ENCODE data around the gene CYP4B1.

Gene CYP4B1

DNA sequence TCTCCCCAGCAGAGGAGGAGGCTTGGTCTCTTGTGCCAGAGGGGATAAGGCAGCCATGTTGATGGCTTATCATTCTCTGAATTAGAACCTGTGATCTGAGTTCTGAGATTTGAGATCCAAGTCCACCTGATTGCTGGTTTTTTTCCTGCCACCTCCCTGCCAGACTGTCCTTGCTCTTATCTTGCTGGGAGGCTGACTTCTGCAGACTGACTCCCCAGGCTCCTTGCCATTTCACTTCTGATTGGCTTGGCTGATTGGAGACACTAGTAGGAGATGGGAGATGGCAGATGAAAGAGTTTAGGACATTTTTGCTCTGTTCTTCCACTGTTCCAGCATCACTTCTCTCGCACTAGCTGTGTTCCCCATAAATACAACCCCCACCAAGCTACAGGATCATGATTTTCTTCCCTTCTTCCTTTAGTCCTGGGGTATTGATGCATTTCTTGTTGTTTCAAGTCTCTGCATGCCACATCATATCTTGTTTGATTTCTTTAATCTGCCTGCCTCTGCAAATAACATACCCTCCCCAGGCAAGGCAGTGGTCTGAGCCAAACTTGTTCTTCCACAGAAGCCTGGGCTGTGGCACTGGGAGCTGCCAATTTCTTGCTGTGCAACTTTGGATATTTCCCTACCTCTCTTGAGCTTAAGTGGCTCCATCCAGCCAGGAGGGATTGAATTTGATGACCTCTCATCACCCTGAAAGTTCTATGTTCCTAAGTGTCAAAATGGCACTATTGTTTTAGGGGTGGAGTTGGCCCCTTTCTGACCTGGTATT, 963 bp upstream of the CYP4B1 start:
- Histone ChIP-seq H3K79me2 (ENCODE audit: insufficient read depth, low read length) (no peaks in the 10 kb centered on the region), H3K9me3 (ENCODE audit: insufficient read depth, low read length) (no peaks in the 10 kb centered on the region), H3K27ac (ENCODE audit: low read depth, low read length) (no peak overlapping the region), H3K9ac (ENCODE audit: low read length) (no peak overlapping the region), H3K9me2 (replicated peaks; ENCODE audit: insufficient read depth, low read length) (no peaks in the 10 kb centered on the region), H2AFZ (ENCODE audit: low read depth, low read length, severe bottlenecking) (no peak overlapping the region), H3F3A (ENCODE audit: insufficient read depth) (no peaks in the 10 kb centered on the region), H3K36me3 (ENCODE audit: low read length) (no peaks in the 10 kb centered on the region), H3K27me3 (ENCODE audit: low read length) (no peaks in the 10 kb centered on the region), H3K4me2 (ENCODE audit: low read depth, low read length, poor library complexity, severe bottlenecking) (no peak overlapping the region), H4K20me1 (ENCODE audit: low read depth, low read length) (no peaks in the 10 kb centered on the region), H3K4me3 (ENCODE audit: insufficient read depth, low read length, poor library complexity, severe bottlenecking) (no peak overlapping the region)
- TF ChIP-seq, protein P1, sequence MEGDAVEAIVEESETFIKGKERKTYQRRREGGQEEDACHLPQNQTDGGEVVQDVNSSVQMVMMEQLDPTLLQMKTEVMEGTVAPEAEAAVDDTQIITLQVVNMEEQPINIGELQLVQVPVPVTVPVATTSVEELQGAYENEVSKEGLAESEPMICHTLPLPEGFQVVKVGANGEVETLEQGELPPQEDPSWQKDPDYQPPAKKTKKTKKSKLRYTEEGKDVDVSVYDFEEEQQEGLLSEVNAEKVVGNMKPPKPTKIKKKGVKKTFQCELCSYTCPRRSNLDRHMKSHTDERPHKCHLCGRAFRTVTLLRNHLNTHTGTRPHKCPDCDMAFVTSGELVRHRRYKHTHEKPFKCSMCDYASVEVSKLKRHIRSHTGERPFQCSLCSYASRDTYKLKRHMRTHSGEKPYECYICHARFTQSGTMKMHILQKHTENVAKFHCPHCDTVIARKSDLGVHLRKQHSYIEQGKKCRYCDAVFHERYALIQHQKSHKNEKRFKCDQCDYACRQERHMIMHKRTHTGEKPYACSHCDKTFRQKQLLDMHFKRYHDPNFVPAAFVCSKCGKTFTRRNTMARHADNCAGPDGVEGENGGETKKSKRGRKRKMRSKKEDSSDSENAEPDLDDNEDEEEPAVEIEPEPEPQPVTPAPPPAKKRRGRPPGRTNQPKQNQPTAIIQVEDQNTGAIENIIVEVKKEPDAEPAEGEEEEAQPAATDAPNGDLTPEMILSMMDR (IDR thresholded peaks at IDR 0.05; ENCODE audit: insufficient read depth, low read length, poor library complexity, severe bottlenecking) = no peak
- no peak for TF ChIP-seq EZH2phosphoT487 (conservative IDR thresholded peaks at IDR 0.05; ENCODE audit: low read length)

DNA sequence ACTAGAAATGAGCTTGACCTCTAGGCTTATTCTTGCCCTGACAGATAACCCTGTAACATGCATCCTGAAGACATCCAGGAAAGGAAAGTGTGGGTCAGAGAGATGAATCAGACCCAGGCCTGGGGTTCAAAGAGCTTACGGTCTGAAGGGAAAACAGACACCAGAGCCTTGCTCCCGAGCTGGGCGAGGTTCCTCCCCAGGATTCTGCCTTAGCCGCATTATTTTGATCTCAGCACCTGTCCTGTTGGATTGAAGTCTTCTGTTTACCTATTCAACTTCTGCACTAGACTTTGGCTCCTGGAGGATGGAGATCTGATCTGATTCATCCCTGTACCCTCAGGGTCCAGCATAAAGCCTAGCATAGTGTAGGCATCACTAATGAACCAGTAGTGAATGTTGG, 1.9 kb downstream of the CYP4B1 start:
- Histone ChIP-seq H4K20me1 (ENCODE audit: low read depth, low read length) (no peaks in the 10 kb centered on the region), H3K4me3 (ENCODE audit: insufficient read depth, low read length, poor library complexity, severe bottlenecking) (no peak overlapping the region), H2AFZ (ENCODE audit: low read depth, low read length, severe bottlenecking) (no peak overlapping the region)

DNA sequence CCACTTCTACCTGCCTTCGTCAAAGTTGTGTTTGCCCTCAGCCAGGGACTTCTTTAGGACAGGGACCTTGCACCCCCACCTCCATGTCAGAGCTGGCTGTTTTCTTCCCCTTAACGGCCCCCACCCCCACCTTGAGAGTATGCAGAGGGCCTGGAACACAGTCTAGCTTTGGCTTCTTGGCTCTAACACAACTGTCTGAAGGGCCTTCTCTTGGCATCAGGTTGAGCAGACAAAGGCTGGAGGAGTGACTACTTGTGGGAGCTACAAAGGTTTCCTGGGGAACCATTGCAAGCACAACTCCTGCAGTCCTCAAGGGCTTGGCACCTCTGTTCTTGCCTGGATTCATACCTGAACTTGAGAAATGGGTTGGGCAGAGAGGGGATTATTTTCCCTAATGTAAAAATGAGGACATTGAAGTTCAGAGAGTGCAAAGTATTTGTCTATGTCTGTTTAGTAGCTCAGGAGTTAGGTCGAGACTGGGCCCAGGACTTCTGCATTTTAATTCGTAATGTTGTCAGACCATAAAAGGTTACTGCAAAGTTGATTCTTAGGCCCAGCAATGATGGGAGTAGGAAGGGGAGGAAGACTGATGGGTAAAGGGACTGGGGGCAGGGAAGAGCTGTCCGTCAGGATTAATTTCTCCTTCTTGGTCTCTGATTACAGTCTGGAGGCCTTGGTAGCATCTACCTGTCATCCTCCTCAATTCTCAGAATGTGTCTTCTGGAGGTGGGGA, 2.6 kb downstream of the CYP4B1 start:
- Histone ChIP-seq H3K9me3 (ENCODE audit: insufficient read depth, low read length) (no peaks in the 10 kb centered on the region), H3K36me3 (ENCODE audit: low read length) (no peaks in the 10 kb centered on the region), H4K20me1 (ENCODE audit: low read depth, low read length) (no peaks in the 10 kb centered on the region), H3K27ac (ENCODE audit: low read depth, low read length) (no peak overlapping the region), H3K9me2 (replicated peaks; ENCODE audit: insufficient read depth, low read length) (no peaks in the 10 kb centered on the region), H3K79me2 (ENCODE audit: insufficient read depth, low read length) (no peaks in the 10 kb centered on the region), H3K4me3 (ENCODE audit: insufficient read depth, low read length, poor library complexity, severe bottlenecking) (no peak overlapping the region), H3K27me3 (ENCODE audit: low read length) (no peaks in the 10 kb centered on the region), H2AFZ (ENCODE audit: low read depth, low read length, severe bottlenecking) (no peak overlapping the region), H3K4me2 (ENCODE audit: low read depth, low read length, poor library complexity, severe bottlenecking) (no peak overlapping the region), H3F3A (ENCODE audit: insufficient read depth) (no peaks in the 10 kb centered on the region), H3K9ac (ENCODE audit: low read length) (no peak overlapping the region)
- no peak for TF ChIP-seq EZH2phosphoT487 (conservative IDR thresholded peaks at IDR 0.05; ENCODE audit: low read length)
- TF ChIP-seq, protein P1 (IDR thresholded peaks at IDR 0.05; ENCODE audit: insufficient read depth, low read length, poor library complexity, severe bottlenecking) = no peak

More for the DNA sequence above, 1.9 kb downstream of the CYP4B1 start:
- Histone ChIP-seq H3K79me2 (ENCODE audit: insufficient read depth, low read length) (no peaks in the 10 kb centered on the region), H3K9me3 (ENCODE audit: insufficient read depth, low read length) (no peaks in the 10 kb centered on the region), H3K27ac (ENCODE audit: low read depth, low read length) (no peak overlapping the region), H3K9me2 (replicated peaks; ENCODE audit: insufficient read depth, low read length) (no peaks in the 10 kb centered on the region), H3F3A (ENCODE audit: insufficient read depth) (no peaks in the 10 kb centered on the region), H3K27me3 (ENCODE audit: low read length) (no peaks in the 10 kb centered on the region), H3K4me2 (ENCODE audit: low read depth, low read length, poor library complexity, severe bottlenecking) (no peak overlapping the region), H3K36me3 (ENCODE audit: low read length) (no peaks in the 10 kb centered on the region), H3K9ac (ENCODE audit: low read length) (no peak overlapping the region)
- TF ChIP-seq, protein P1 (IDR thresholded peaks at IDR 0.05; ENCODE audit: insufficient read depth, low read length, poor library complexity, severe bottlenecking) = no peak
- TF ChIP-seq EZH2phosphoT487 (conservative IDR thresholded peaks at IDR 0.05; ENCODE audit: low read length) = no peak

Data from SU-DHL-6 (cell line).